Tibial artery (tissue), 4 donors: Measurements from ENCODE around the gene SYK.

ENCODE experiments used
- DNase-seq, 2 donors: peaks; one replicate each; pipeline ENCODE4 v3.0.0-alpha.2; 2019
- H3K27ac ChIP-seq, 2 donors: fragments of 200-600 bp; sonication (generic) in 1 of 2; 1 replicate in 1 of 2; 2 replicates in 1 of 2; pipeline ENCODE4 v1.5.1; 2018 to 2019; ENCODE audit warnings: mild to moderate bottlenecking in 1 of 2
- H3K27me3 ChIP-seq, 2 donors: fragments of 200-600 bp; sonication (generic) in 1 of 2; one replicate each; pipeline versions ENCODE4 v1.5.1 to v1.6.0; 2016 to 2019
- H3K36me3 ChIP-seq, 3 donors: fragments of 200-600 bp; sonication (generic) in 2 of 3; one replicate each; pipeline ENCODE4 v1.5.1; 2016 to 2019; ENCODE audit warnings: mild to moderate bottlenecking in 2 of 3
- H3K4me1 ChIP-seq, 4 donors: fragments of 200-600 bp; sonication (generic) in 2 of 4; 1 replicate in 3 of 4; 2 replicates in 1 of 4; pipeline ENCODE4 v1.5.1; 2016 to 2019
- H3K4me3 ChIP-seq, 2 donors: fragments of 200-600 bp; sonication (generic) in 1 of 2; 1 replicate in 1 of 2; 2 replicates in 1 of 2; pipeline ENCODE4 v1.5.1; 2018 to 2019; ENCODE audit warnings: mild to moderate bottlenecking in 2 of 2
- H3K9me3 ChIP-seq, 3 donors: fragments of 200-600 bp; sonication (generic) in 1 of 3; one replicate each; pipeline ENCODE4 v1.5.1; 2016 to 2019
- intact Hi-C: fragments of 100-400 bp; cut with DNase I; formaldehyde crosslinking; loops from one replicate; pipeline ENCODE4 v1.15.0; 2023; ENCODE audit warnings: low total_unique reads
- TF ChIP-seq, protein P1 (sequence below), 2 experiments: fragments of 200-600 bp in 1 of 2; fragments of 450-650 bp in 1 of 2; IDR thresholded peaks; one replicate each; pipeline ENCODE4 v1.5.1; 2017 to 2019; ENCODE audit warnings: antibody characterized with exemption in 2 of 2, mild to moderate bottlenecking in 1 of 2, moderate library complexity in 1 of 2

Gene SYK

GRCh38 chr9:90891308-90892040 lies 89.9 kb downstream of the SYK start:
- Histone ChIP-seq H3K27me3 (peaks cover 0 to 12% of the 10 kb centered on the region in 2 donors), H3K4me3 (no peak overlapping the region), H3K4me1 (no peaks in the 10 kb centered on the region), H3K36me3 (no peaks in the 10 kb centered on the region), H3K9me3 (no peaks in the 10 kb centered on the region), H3K27ac (no peak overlapping the region)
- DNase-seq = no peak
- intact Hi-C loops = no loop called here
- TF ChIP-seq, protein P1, sequence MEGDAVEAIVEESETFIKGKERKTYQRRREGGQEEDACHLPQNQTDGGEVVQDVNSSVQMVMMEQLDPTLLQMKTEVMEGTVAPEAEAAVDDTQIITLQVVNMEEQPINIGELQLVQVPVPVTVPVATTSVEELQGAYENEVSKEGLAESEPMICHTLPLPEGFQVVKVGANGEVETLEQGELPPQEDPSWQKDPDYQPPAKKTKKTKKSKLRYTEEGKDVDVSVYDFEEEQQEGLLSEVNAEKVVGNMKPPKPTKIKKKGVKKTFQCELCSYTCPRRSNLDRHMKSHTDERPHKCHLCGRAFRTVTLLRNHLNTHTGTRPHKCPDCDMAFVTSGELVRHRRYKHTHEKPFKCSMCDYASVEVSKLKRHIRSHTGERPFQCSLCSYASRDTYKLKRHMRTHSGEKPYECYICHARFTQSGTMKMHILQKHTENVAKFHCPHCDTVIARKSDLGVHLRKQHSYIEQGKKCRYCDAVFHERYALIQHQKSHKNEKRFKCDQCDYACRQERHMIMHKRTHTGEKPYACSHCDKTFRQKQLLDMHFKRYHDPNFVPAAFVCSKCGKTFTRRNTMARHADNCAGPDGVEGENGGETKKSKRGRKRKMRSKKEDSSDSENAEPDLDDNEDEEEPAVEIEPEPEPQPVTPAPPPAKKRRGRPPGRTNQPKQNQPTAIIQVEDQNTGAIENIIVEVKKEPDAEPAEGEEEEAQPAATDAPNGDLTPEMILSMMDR (IDR thresholded peaks at IDR 0.05) = no peak

DNA sequence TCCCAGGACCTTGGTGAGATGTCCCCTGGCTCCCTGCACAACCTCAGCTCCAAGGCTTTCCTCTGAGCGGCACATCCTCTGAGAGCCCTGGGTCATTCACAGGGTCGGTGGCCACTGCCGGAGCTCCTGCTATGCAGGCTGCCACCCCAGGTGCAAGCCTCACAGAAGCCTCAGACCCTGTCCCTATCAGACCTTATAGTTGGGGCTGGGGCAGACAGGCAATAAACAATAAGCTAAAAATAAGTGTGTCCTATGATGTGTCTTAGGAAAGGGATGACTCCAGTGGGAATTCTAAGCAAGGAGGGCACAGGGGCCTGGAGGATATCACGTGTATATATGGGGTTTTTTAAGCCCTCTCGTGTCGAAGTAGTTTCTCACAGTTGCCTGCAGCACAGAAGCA lies 91.3 kb downstream of the SYK start:
- TF ChIP-seq, protein P1 (IDR thresholded peaks at IDR 0.05) = no peak
- no peak overlapping the region for H3K27ac ChIP-seq
- H3K36me3 ChIP-seq = no peaks in the 10 kb centered on the region
- no peaks in the 10 kb centered on the region for H3K9me3 ChIP-seq
- no peaks in the 10 kb centered on the region for H3K4me1 ChIP-seq
- intact Hi-C loops = no loop called here
- DNase-seq = no peak
- H3K27me3 ChIP-seq = peaks cover 0 to 12% of the 10 kb centered on the region in 2 donors
- H3K4me3 ChIP-seq = no peak overlapping the region

- Histone ChIP-seq H3K27ac (no peak overlapping the region), H3K36me3 (no peaks in the 10 kb centered on the region)
- TF ChIP-seq, protein P1 (IDR thresholded peaks at IDR 0.05) = no peak
Measured at GRCh38 chr9:90893706-90894105, 92.1 kb downstream of the SYK start.

GRCh38 chr9:90894986-90895687 lies 93.5 kb downstream of the SYK start:
- TF ChIP-seq, protein P1 (IDR thresholded peaks at IDR 0.05) = no peak
- H3K36me3 ChIP-seq = no peaks in the 10 kb centered on the region
- peaks cover 0 to 3% of the 10 kb centered on the region in 2 donors for H3K27me3 ChIP-seq
- DNase-seq = no peak
- no peaks in the 10 kb centered on the region for H3K4me1 ChIP-seq
- H3K9me3 ChIP-seq = no peaks in the 10 kb centered on the region
- H3K27ac ChIP-seq = no peak overlapping the region
- intact Hi-C loops = no loop called here
- no peak overlapping the region for H3K4me3 ChIP-seq

More at GRCh38 chr9:90893706-90894105, 92.1 kb downstream of the SYK start:
- intact Hi-C loops = no loop called here
- peaks cover 0 to 12% of the 10 kb centered on the region in 2 donors for H3K27me3 ChIP-seq
- H3K9me3 ChIP-seq = no peaks in the 10 kb centered on the region
- H3K4me3 ChIP-seq = no peak overlapping the region
- DNase-seq = no peak
- no peaks in the 10 kb centered on the region for H3K4me1 ChIP-seq

- no peak for DNase-seq
- no peaks in the 10 kb centered on the region for H3K9me3 ChIP-seq
- TF ChIP-seq, protein P1 (IDR thresholded peaks at IDR 0.05) = no peak
- no peak overlapping the region for H3K4me3 ChIP-seq
- H3K4me1 ChIP-seq = no peaks in the 10 kb centered on the region
- no peak overlapping the region for H3K27ac ChIP-seq
- H3K27me3 ChIP-seq = no peaks in the 10 kb centered on the region
- intact Hi-C loops = no loop called here
- no peaks in the 10 kb centered on the region for H3K36me3 ChIP-seq
Measured at GRCh38 chr9:90895786-90896185, 94.2 kb downstream of the SYK start.
